SU-DHL-6 (cell line): ENCODE measurements around the gene MTPN.

Source experiments
- CTCF ChIP-seq: fragments of 200-600 bp; sonication (generic); IDR thresholded peaks from one replicate; pipeline ENCODE4 v1.5.1; 2017; ENCODE audit warnings: antibody characterized with exemption, mild to moderate bottlenecking, low read length, moderate library complexity; ENCODE audit not compliant: insufficient read depth, poor library complexity, severe bottlenecking
- EZH2phosphoT487 ChIP-seq: fragments of 200-600 bp; sonication (generic), shearing (Covaris generic); conservative IDR thresholded peaks from 2 replicates; pipeline ENCODE4 v1.6.1; 2018; ENCODE audit warnings: mild to moderate bottlenecking, antibody characterized with exemption, low read length, moderate library complexity, mixed read lengths

DNA sequence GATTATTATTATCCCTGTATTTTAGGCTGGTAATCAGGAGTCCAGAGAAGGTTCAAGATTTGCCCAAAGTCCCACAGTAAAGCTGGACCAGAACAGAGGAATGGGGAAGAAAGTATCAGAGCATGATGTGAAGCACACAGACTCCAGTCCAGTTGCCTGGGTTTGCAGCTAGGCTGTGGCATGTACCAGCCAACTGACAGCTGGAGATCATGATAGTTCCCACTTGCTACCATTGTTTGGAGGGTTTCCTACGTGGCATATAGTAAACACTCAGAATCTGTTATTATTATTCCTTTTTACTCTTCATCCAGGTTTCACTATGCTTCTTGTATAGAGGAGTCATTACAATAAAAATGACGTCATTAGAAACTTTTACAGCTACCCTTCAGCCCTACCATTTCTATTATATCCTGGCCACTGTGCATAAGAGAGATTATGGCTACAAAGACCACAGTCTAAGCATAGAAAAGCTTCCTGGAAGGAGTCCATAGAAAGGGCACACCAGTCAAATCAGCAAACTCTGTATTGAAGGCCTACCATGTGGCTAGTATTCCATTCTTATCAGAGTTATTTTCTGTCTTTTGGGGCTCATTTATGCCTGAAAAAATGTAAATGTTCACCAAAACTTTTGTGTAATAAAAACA, 66.6 kb downstream of the MTPN start:
- TF ChIP-seq CTCF (no peak), EZH2phosphoT487 (no peak)
